Common myeloid progenitor, CD34-positive (primary cell): Measurements from ENCODE around the gene TARM1.
"Not testable (repeated sequence)": the region's sequence is repeated elsewhere in the genome, so short reads cannot be mapped to it uniquely, and the experiment has no call there.

ENCODE experiments used
- CTCF ChIA-PET: fragments of 350-600 bp; sonication (Branson Sonifier 250); formaldehyde crosslinking; loops from one replicate; lab custom pipeline; 2021; ENCODE audit warnings: antibody characterized with exemption; lab: Charles Lee
- POLR2A ChIA-PET: fragments of 350-600 bp; sonication (Branson Sonifier 250); formaldehyde crosslinking; loops from one replicate; lab custom pipeline; 2021; ENCODE audit warnings: antibody characterized with exemption; lab: Charles Lee
- DNase-seq, 3 donors: peaks; one replicate each; pipeline versions ENCODE4 v3.0.0 to v3.0.0-alpha.2; 2013
- H3K27ac ChIP-seq, 2 experiments: 1 replicate in 1 of 2; 2 replicates in 1 of 2; pipeline ENCODE4 v1.7.0; 2013; ENCODE audit warnings: inconsistent platforms in 2 of 2, low read length in 2 of 2, mild to moderate bottlenecking in 2 of 2, low read depth in 1 of 2, moderate library complexity in 1 of 2; ENCODE audit not compliant: severe bottlenecking in 2 of 2, insufficient read depth in 1 of 2, poor library complexity in 1 of 2
- H3K27me3 ChIP-seq, 5 experiments: replicated peaks in 2 of 5; 1 replicate in 3 of 5; 2 replicates in 2 of 5; pipeline versions ENCODE4 v1.6.1 to v1.7.0; 2013; ENCODE audit warnings: low read length in 4 of 5, mild to moderate bottlenecking in 2 of 5, moderate library complexity in 2 of 5, inconsistent platforms in 1 of 5; ENCODE audit not compliant: insufficient read depth in 5 of 5, control insufficient read depth in 4 of 5
- H3K36me3 ChIP-seq, 4 experiments: 1 replicate in 2 of 4; 2 replicates in 2 of 4; pipeline versions ENCODE4 v1.6.1 to v1.7.0; 2013; ENCODE audit warnings: low read length in 3 of 4, control low read depth in 1 of 4, mild to moderate bottlenecking in 1 of 4; ENCODE audit not compliant: control insufficient read depth in 4 of 4, insufficient read depth in 4 of 4
- H3K4me1 ChIP-seq, 4 experiments: 1 replicate in 3 of 4; 2 replicates in 1 of 4; pipeline versions ENCODE4 v1.6.1 to v1.7.1; 2013; ENCODE audit warnings: low read length in 3 of 4, mild to moderate bottlenecking in 3 of 4, control low read depth in 1 of 4, inconsistent platforms in 1 of 4, moderate library complexity in 1 of 4; ENCODE audit not compliant: control insufficient read depth in 4 of 4, insufficient read depth in 4 of 4; ENCODE audit errors: control extremely low read depth in 1 of 4
- H3K4me3 ChIP-seq, 7 experiments: 1 replicate in 4 of 7; 2 replicates in 3 of 7; pipeline versions ENCODE4 v1.5.1 to v1.7.0; 2013; ENCODE audit warnings: mild to moderate bottlenecking in 7 of 7, low read length in 6 of 7, moderate library complexity in 6 of 7, inconsistent platforms in 2 of 7, low read depth in 2 of 7, control low read depth in 1 of 7; ENCODE audit not compliant: insufficient read depth in 4 of 7, control insufficient read depth in 1 of 7; ENCODE audit errors: extremely low read depth in 1 of 7
- H3K9me3 ChIP-seq, 5 experiments: 1 replicate in 4 of 5; 2 replicates in 1 of 5; pipeline versions ENCODE4 v1.6.1 to v1.7.1; 2013; ENCODE audit warnings: low read length in 4 of 5, mild to moderate bottlenecking in 2 of 5, inconsistent platforms in 1 of 5, low read depth in 1 of 5, moderate library complexity in 1 of 5; ENCODE audit not compliant: control insufficient read depth in 4 of 5, insufficient read depth in 2 of 5; ENCODE audit errors: control extremely low read depth in 1 of 5
- WGBS: methylation state at CpG from one replicate; pipeline ENCODE4 v1.1.5; 2013; ENCODE audit not compliant: insufficient coverage; 5-methylcytosine and 5-hydroxymethylcytosine counted together

Gene TARM1

DNA sequence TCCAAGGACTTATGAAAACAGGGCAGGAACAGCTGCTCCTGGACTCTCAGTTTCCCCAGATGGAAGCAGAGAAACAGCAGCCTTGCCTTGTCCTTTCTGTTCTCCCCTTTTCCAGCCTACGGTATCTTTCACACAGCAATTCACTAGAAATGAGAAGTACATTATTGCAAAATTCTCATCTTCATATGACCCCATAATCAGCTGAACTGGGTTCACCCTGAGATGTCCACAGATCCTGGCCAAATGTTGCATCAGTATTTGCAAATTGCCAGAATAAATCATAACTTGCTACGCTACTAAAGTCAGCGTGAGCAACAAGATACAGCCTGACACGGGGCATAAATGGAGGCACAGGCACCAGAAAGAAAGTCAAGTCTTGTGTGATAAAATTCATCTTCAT is 33.5 kb downstream of the TARM1 start:
- Histone ChIP-seq H3K36me3 (no peaks in the 10 kb centered on the region), H3K27me3 (peaks cover 0 to 27% (median 4%) of the 10 kb centered on the region in 5 experiments), H3K4me1 (peaks cover 0 to 2% (median 0%) of the 10 kb centered on the region in 4 experiments), H3K9me3 (peaks cover 0 to 7% (median 0%) of the 10 kb centered on the region in 5 experiments), H3K27ac (no peak overlapping the region), H3K4me3 (no peak overlapping the region)
- 96% methylated on average over 4 of the region's 4 CpGs for WGBS
- ChIA-PET POLR2A (no interaction called here), CTCF (interaction anchor here (0.8 kb wide), 1 partner anchor 20 kb away, joined by 3 read pairs; no protein-coding TSS in a partner anchor)
- DNase-seq: no peak

DNA sequence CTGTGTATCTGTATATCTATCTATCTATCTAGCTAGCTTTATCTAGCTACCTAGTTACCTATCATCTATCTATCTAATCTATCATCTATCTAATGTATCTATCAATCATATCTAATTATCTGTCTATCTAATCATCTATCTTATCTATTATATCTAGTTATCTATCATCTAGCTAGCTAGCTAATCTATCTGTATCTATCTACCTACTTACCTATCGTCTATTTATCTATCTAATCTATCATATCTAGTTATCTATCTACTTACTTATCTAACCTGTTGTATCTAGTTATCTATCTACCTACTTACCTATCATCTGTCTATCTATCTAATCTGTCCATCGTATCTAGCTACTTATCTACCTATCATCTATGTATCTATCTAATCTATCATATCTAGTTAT is 35.4 kb downstream of the TARM1 start:
- Histone ChIP-seq H3K4me1 (peaks cover 0 to 2% (median 0%) of the 10 kb centered on the region in 4 experiments), H3K9me3 (peaks cover 0 to 7% (median 0%) of the 10 kb centered on the region in 5 experiments), H3K27ac (no peak overlapping the region), H3K36me3 (no peaks in the 10 kb centered on the region), H3K4me3 (no peak overlapping the region), H3K27me3 (peaks cover 0 to 36% (median 4%) of the 10 kb centered on the region in 5 experiments)
- no peak for DNase-seq
- ChIA-PET CTCF (interaction anchor here (1.0 to 1.5 kb wide), 2 partner anchors 8 to 14 kb away, joined by 4 to 5 read pairs; no protein-coding TSS in a partner anchor), POLR2A (no interaction called here)
- WGBS: 83% methylated on average over 1 of the region's 2 CpGs

DNA sequence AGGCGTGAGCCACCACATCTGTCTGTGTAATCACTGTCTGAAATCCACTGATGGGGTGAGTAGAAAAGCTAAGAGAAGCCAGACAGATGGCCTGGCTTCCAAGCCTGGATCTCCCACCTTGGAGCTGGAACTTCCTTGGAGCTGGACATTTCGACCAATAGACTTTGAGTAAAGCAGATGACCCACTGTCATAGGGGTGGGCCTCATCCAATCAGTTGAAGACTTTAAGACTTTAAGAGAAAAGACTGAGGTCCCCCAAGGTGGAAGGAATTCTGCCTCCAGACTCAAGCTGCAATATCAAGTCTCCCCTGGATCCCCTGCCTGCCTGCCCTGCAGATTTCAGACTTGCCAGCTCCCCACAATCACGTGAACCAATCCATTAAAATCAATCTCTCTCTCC is 38.2 kb downstream of the TARM1 start:
- H3K27ac ChIP-seq: no peak overlapping the region
- no peaks in the 10 kb centered on the region for H3K9me3 ChIP-seq
- WGBS: 96% methylated on average over 2 of the region's 3 CpGs
- no peak for DNase-seq
- H3K36me3 ChIP-seq: no peaks in the 10 kb centered on the region
- ChIA-PET CTCF (interaction anchor here (1.0 to 1.5 kb wide), 5 partner anchors 8 to 234 kb away, joined by 3 to 4 read pairs (median 3); no protein-coding TSS in a partner anchor), POLR2A (interaction anchor here (0.6 kb wide), 1 partner anchor 19 kb away, joined by 6 read pairs; no protein-coding TSS in a partner anchor)
- peaks cover 0 to 41% (median 4%) of the 10 kb centered on the region in 5 experiments for H3K27me3 ChIP-seq
- H3K4me1 ChIP-seq: no peaks in the 10 kb centered on the region
- no peak overlapping the region for H3K4me3 ChIP-seq

GRCh38 chr19:54041969-54042606 is 39.1 kb downstream of the TARM1 start:
- Histone ChIP-seq H3K4me3 (no peak overlapping the region), H3K36me3 (no peaks in the 10 kb centered on the region), H3K4me1 (no peaks in the 10 kb centered on the region), H3K27me3 (peaks cover 0 to 36% (median 3%) of the 10 kb centered on the region in 5 experiments), H3K9me3 (no peaks in the 10 kb centered on the region), H3K27ac (no peak overlapping the region)
- ChIA-PET CTCF (interaction anchor here (0.6 to 1.5 kb wide), 7 partner anchors 8 to 292 kb away, joined by 3 to 6 read pairs (median 3); no protein-coding TSS in a partner anchor), POLR2A (no interaction called here)
- WGBS: 62% methylated on average over 6 of the region's 9 CpGs
- DNase-seq: no peak

DNA sequence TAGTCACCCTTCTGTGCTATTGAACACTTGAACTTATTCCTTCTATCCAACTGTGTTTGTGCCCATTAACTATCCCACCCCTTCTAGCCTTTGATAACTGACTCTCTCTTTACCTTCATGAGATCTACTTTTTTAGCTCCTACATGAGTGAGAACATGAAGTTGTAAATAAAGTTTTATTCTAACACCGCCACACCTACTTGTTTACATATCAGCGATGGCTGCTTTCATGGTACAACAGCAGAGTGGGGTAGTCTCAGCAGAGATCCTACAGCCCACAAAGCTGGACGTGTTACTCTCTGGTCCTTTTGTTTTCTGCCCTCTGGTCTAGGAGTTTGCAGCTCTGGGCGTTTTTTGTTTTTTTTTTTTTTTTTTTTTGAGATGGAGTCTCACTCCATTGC is 41.2 kb downstream of the TARM1 start:
- Histone ChIP-seq H3K4me1 (no peaks in the 10 kb centered on the region), H3K27ac (no peak overlapping the region), H3K9me3 (no peaks in the 10 kb centered on the region), H3K4me3 (no peak overlapping the region), H3K27me3 (peaks cover 0 to 29% (median 3%) of the 10 kb centered on the region in 5 experiments), H3K36me3 (no peaks in the 10 kb centered on the region)
- ChIA-PET CTCF (interaction anchor here (0.9 kb wide), 1 partner anchor 9 kb away, joined by 4 read pairs; no protein-coding TSS in a partner anchor), POLR2A (no interaction called here)
- 100% methylated on average over 1 of the region's 4 CpGs for WGBS
- no peak for DNase-seq

DNA sequence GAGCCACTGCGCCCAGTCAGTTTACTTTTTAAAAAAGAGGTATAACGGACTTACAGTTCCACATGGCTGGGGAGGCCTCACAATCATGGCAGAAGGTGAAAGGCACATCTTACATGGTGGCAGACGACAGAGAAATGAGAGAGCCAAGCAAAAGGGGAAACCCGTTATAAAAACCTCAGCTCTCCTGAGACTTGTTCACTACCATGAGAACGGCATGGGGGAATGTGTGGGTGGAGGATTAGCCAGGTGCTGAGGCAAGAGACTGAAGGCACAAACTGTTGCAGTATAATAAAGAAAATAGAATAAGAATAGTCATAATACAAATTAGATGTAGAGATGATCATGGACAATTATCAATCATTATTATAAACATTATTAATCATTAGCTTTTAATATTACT is 44.6 kb downstream of the TARM1 start:
- not testable (repeated sequence) for H3K27me3 ChIP-seq
- CTCF ChIA-PET: interaction anchor here (1.4 kb wide), 1 partner anchor 243 kb away, joined by 3 read pairs; no protein-coding TSS in a partner anchor
- WGBS: 100% methylated on average over 3 of the region's 5 CpGs

More for the DNA sequence above, 44.6 kb downstream of the TARM1 start:
- H3K36me3 ChIP-seq, DNase-seq, H3K4me3 ChIP-seq, POLR2A ChIA-PET, H3K9me3 ChIP-seq, H3K4me1 ChIP-seq, H3K27ac ChIP-seq: not testable (repeated sequence)
